ENCODE data around the gene KL.

The KL gene

GRCh38 chr13:32984857-32985626, 31.2 kb upstream of the KL start:
- no peak overlapping the region for H3K27ac ChIP-seq (ENCODE audit: low read depth, low read length)
- H3K9me3 ChIP-seq (ENCODE audit: control insufficient read depth in 1 of 2, low read length in 2 of 2) = no peaks in the 10 kb centered on the region
- no peak overlapping the region for H3K4me3 ChIP-seq (ENCODE audit: low read depth in 1 of 2, low read length in 2 of 2)
- H3K4me1 ChIP-seq (ENCODE audit: control insufficient read depth in 1 of 2, insufficient read depth in 2 of 2, low read length in 2 of 2) = peaks cover 0 to 4% of the 10 kb centered on the region in 2 donors
- H3K36me3 ChIP-seq (ENCODE audit: control insufficient read depth in 1 of 2, insufficient read depth in 2 of 2, low read length in 2 of 2) = no peaks in the 10 kb centered on the region
- no peak overlapping the region for H3K9ac ChIP-seq (ENCODE audit: low read depth in 1 of 2, low read length in 2 of 2)
- H3K27me3 ChIP-seq (ENCODE audit: control insufficient read depth in 1 of 2, insufficient read depth in 2 of 2, low read length in 2 of 2) = no peaks in the 10 kb centered on the region

- Histone ChIP-seq H3K9me3 (ENCODE audit: control insufficient read depth in 1 of 2, low read length in 2 of 2) (no peaks in the 10 kb centered on the region), H3K9ac (ENCODE audit: low read depth in 1 of 2, low read length in 2 of 2) (no peak overlapping the region), H3K36me3 (ENCODE audit: control insufficient read depth in 1 of 2, insufficient read depth in 2 of 2, low read length in 2 of 2) (no peaks in the 10 kb centered on the region), H3K4me3 (ENCODE audit: low read depth in 1 of 2, low read length in 2 of 2) (no peak overlapping the region), H3K27me3 (ENCODE audit: control insufficient read depth in 1 of 2, insufficient read depth in 2 of 2, low read length in 2 of 2) (peaks cover 0 to 3% of the 10 kb centered on the region in 2 donors), H3K27ac (ENCODE audit: low read depth, low read length) (no peak overlapping the region), H3K4me1 (ENCODE audit: control insufficient read depth in 1 of 2, insufficient read depth in 2 of 2, low read length in 2 of 2) (peaks cover 0 to 4% of the 10 kb centered on the region in 2 donors)
These were observed 29.7 kb upstream of the KL start for GRCh38 chr13:32986552-32986951.

GRCh38 chr13:32987462-32987861, 28.8 kb upstream of the KL start:
- Histone ChIP-seq H3K9me3 (ENCODE audit: control insufficient read depth in 1 of 2, low read length in 2 of 2) (no peaks in the 10 kb centered on the region), H3K4me3 (ENCODE audit: low read depth in 1 of 2, low read length in 2 of 2) (no peak overlapping the region), H3K9ac (ENCODE audit: low read depth in 1 of 2, low read length in 2 of 2) (no peak overlapping the region), H3K36me3 (ENCODE audit: control insufficient read depth in 1 of 2, insufficient read depth in 2 of 2, low read length in 2 of 2) (no peaks in the 10 kb centered on the region), H3K27ac (ENCODE audit: low read depth, low read length) (no peak overlapping the region), H3K4me1 (ENCODE audit: control insufficient read depth in 1 of 2, insufficient read depth in 2 of 2, low read length in 2 of 2) (peaks cover 0 to 4% of the 10 kb centered on the region in 2 donors), H3K27me3 (ENCODE audit: control insufficient read depth in 1 of 2, insufficient read depth in 2 of 2, low read length in 2 of 2) (peaks cover 0 to 3% of the 10 kb centered on the region in 2 donors)

GRCh38 chr13:32988608-32989289, 27.5 kb upstream of the KL start:
- Histone ChIP-seq H3K9me3 (ENCODE audit: control insufficient read depth in 1 of 2, low read length in 2 of 2) (no peaks in the 10 kb centered on the region), H3K4me3 (ENCODE audit: low read depth in 1 of 2, low read length in 2 of 2) (peak overlapping the region; percentile 26 to 48), H3K27ac (ENCODE audit: low read depth, low read length) (no peak overlapping the region), H3K36me3 (ENCODE audit: control insufficient read depth in 1 of 2, insufficient read depth in 2 of 2, low read length in 2 of 2) (no peaks in the 10 kb centered on the region), H3K9ac (ENCODE audit: low read depth in 1 of 2, low read length in 2 of 2) (no peak overlapping the region), H3K27me3 (ENCODE audit: control insufficient read depth in 1 of 2, insufficient read depth in 2 of 2, low read length in 2 of 2) (peaks cover 0 to 3% of the 10 kb centered on the region in 2 donors), H3K4me1 (ENCODE audit: control insufficient read depth in 1 of 2, insufficient read depth in 2 of 2, low read length in 2 of 2) (peaks cover 0 to 4% of the 10 kb centered on the region in 2 donors)

- no peak overlapping the region for H3K27ac ChIP-seq (ENCODE audit: low read depth, low read length)
- no peak overlapping the region for H3K4me3 ChIP-seq (ENCODE audit: low read depth in 1 of 2, low read length in 2 of 2)
- no peak overlapping the region for H3K9ac ChIP-seq (ENCODE audit: low read depth in 1 of 2, low read length in 2 of 2)
These were observed 26.9 kb upstream of the KL start for GRCh38 chr13:32989290-32989667.

GRCh38 chr13:32989942-32990341, 26.3 kb upstream of the KL start:
- Histone ChIP-seq H3K27me3 (ENCODE audit: control insufficient read depth in 1 of 2, insufficient read depth in 2 of 2, low read length in 2 of 2) (peaks cover 0 to 3% of the 10 kb centered on the region in 2 donors), H3K9me3 (ENCODE audit: control insufficient read depth in 1 of 2, low read length in 2 of 2) (no peaks in the 10 kb centered on the region), H3K9ac (ENCODE audit: low read depth in 1 of 2, low read length in 2 of 2) (no peak overlapping the region), H3K27ac (ENCODE audit: low read depth, low read length) (no peak overlapping the region), H3K36me3 (ENCODE audit: control insufficient read depth in 1 of 2, insufficient read depth in 2 of 2, low read length in 2 of 2) (no peaks in the 10 kb centered on the region), H3K4me3 (ENCODE audit: low read depth in 1 of 2, low read length in 2 of 2) (no peak overlapping the region), H3K4me1 (ENCODE audit: control insufficient read depth in 1 of 2, insufficient read depth in 2 of 2, low read length in 2 of 2) (peaks cover 0 to 4% of the 10 kb centered on the region in 2 donors)

More at GRCh38 chr13:32989290-32989667, 26.9 kb upstream of the KL start:
- Histone ChIP-seq H3K36me3 (ENCODE audit: control insufficient read depth in 1 of 2, insufficient read depth in 2 of 2, low read length in 2 of 2) (no peaks in the 10 kb centered on the region), H3K27me3 (ENCODE audit: control insufficient read depth in 1 of 2, insufficient read depth in 2 of 2, low read length in 2 of 2) (peaks cover 0 to 3% of the 10 kb centered on the region in 2 donors), H3K9me3 (ENCODE audit: control insufficient read depth in 1 of 2, low read length in 2 of 2) (no peaks in the 10 kb centered on the region), H3K4me1 (ENCODE audit: control insufficient read depth in 1 of 2, insufficient read depth in 2 of 2, low read length in 2 of 2) (peaks cover 0 to 4% of the 10 kb centered on the region in 2 donors)

GRCh38 chr13:32993145-32993544, 23.1 kb upstream of the KL start:
- H3K4me1 ChIP-seq (ENCODE audit: control insufficient read depth in 1 of 2, insufficient read depth in 2 of 2, low read length in 2 of 2) = peaks cover 0 to 4% of the 10 kb centered on the region in 2 donors
- no peak overlapping the region for H3K4me3 ChIP-seq (ENCODE audit: low read depth in 1 of 2, low read length in 2 of 2)

GRCh38 chr13:32997399-32997798, 18.8 kb upstream of the KL start:
- no peak overlapping the region for H3K9ac ChIP-seq (ENCODE audit: low read depth in 1 of 2, low read length in 2 of 2)
- H3K9me3 ChIP-seq (ENCODE audit: control insufficient read depth in 1 of 2, low read length in 2 of 2) = no peaks in the 10 kb centered on the region
- H3K27me3 ChIP-seq (ENCODE audit: control insufficient read depth in 1 of 2, insufficient read depth in 2 of 2, low read length in 2 of 2) = no peaks in the 10 kb centered on the region
- no peak overlapping the region for H3K4me3 ChIP-seq (ENCODE audit: low read depth in 1 of 2, low read length in 2 of 2)
- no peaks in the 10 kb centered on the region for H3K4me1 ChIP-seq (ENCODE audit: control insufficient read depth in 1 of 2, insufficient read depth in 2 of 2, low read length in 2 of 2)
- H3K27ac ChIP-seq (ENCODE audit: low read depth, low read length) = no peak overlapping the region
- H3K36me3 ChIP-seq (ENCODE audit: control insufficient read depth in 1 of 2, insufficient read depth in 2 of 2, low read length in 2 of 2) = no peaks in the 10 kb centered on the region

More at GRCh38 chr13:32993145-32993544, 23.1 kb upstream of the KL start:
- no peak overlapping the region for H3K9ac ChIP-seq (ENCODE audit: low read depth in 1 of 2, low read length in 2 of 2)
- H3K27ac ChIP-seq (ENCODE audit: low read depth, low read length) = no peak overlapping the region
- H3K27me3 ChIP-seq (ENCODE audit: control insufficient read depth in 1 of 2, insufficient read depth in 2 of 2, low read length in 2 of 2) = peaks cover 0 to 3% of the 10 kb centered on the region in 2 donors
- no peaks in the 10 kb centered on the region for H3K9me3 ChIP-seq (ENCODE audit: control insufficient read depth in 1 of 2, low read length in 2 of 2)
- H3K36me3 ChIP-seq (ENCODE audit: control insufficient read depth in 1 of 2, insufficient read depth in 2 of 2, low read length in 2 of 2) = no peaks in the 10 kb centered on the region

GRCh38 chr13:32998966-32999365, 17.3 kb upstream of the KL start:
- Histone ChIP-seq H3K27me3 (ENCODE audit: control insufficient read depth in 1 of 2, insufficient read depth in 2 of 2, low read length in 2 of 2) (no peaks in the 10 kb centered on the region), H3K27ac (ENCODE audit: low read depth, low read length) (no peak overlapping the region), H3K36me3 (ENCODE audit: control insufficient read depth in 1 of 2, insufficient read depth in 2 of 2, low read length in 2 of 2) (no peaks in the 10 kb centered on the region)

GRCh38 chr13:33000365-33000764, 15.9 kb upstream of the KL start:
- Histone ChIP-seq H3K27ac (ENCODE audit: low read depth, low read length) (no peak overlapping the region), H3K27me3 (ENCODE audit: control insufficient read depth in 1 of 2, insufficient read depth in 2 of 2, low read length in 2 of 2) (no peaks in the 10 kb centered on the region), H3K36me3 (ENCODE audit: control insufficient read depth in 1 of 2, insufficient read depth in 2 of 2, low read length in 2 of 2) (no peaks in the 10 kb centered on the region), H3K9me3 (ENCODE audit: control insufficient read depth in 1 of 2, low read length in 2 of 2) (no peaks in the 10 kb centered on the region), H3K4me3 (ENCODE audit: low read depth in 1 of 2, low read length in 2 of 2) (no peak overlapping the region), H3K9ac (ENCODE audit: low read depth in 1 of 2, low read length in 2 of 2) (no peak overlapping the region), H3K4me1 (ENCODE audit: control insufficient read depth in 1 of 2, insufficient read depth in 2 of 2, low read length in 2 of 2) (no peaks in the 10 kb centered on the region)

More at GRCh38 chr13:32998966-32999365, 17.3 kb upstream of the KL start:
- Histone ChIP-seq H3K4me1 (ENCODE audit: control insufficient read depth in 1 of 2, insufficient read depth in 2 of 2, low read length in 2 of 2) (no peaks in the 10 kb centered on the region), H3K9me3 (ENCODE audit: control insufficient read depth in 1 of 2, low read length in 2 of 2) (no peaks in the 10 kb centered on the region), H3K9ac (ENCODE audit: low read depth in 1 of 2, low read length in 2 of 2) (no peak overlapping the region), H3K4me3 (ENCODE audit: low read depth in 1 of 2, low read length in 2 of 2) (no peak overlapping the region)
